ENCODE data around the gene PEMT.

PEMT gene

DNA sequence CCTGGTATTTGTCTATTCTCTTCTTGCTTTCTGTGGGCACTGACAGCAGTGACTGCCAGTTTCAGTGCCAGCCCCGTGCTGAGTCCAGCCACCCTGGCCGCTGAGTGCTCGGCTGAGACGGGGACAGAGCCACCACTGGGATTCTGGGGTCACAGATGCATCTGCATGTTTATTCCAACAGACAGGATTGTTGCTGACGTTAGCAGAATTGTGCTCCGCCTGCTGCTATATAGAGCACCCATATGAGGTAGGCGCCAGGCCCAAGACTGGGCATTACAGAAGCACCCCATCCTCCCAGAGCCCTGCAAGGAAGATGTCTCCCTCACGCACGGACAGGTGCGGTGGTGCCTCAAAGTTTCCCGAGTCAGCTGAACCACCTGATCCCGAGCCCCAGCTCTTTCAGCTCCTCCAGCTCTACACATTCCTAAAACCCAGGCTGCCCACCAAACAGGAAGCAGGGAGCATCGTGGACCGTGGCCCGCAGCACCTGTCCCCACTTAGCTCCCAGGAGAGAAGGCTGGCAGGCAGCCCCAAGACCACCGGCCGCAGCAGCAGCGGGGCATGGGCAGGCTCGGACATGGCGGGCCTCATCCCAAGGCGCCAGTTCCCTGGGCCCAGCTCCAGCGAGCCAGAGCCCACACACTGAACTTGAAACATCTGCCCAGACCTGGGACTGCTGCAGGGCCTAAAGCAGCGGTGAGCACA, 50.4 kb downstream of the PEMT start:
- no peaks in the 10 kb centered on the region for H3K27me3 ChIP-seq
- no peak overlapping the region for H3K4me3 ChIP-seq
- H3K4me2 ChIP-seq = peak overlapping the region; percentile 6 to 89 (median 73); a peak in 20 of 22 replicates
- TF ChIP-seq Cebpa-rat (IDR thresholded peaks at IDR 0.05) = no peak
- H3K4me1 ChIP-seq = peaks cover 40 to 87% (median 75%) of the 10 kb centered on the region in 10 experiments
- H3K36me3 ChIP-seq = no peaks in the 10 kb centered on the region
- H3K27ac ChIP-seq = peak overlapping the region in 5 of 11 experiments; percentile 2 to 49 (median 4); a peak in 3 of 22 replicates
- H3K9ac ChIP-seq = peak overlapping the region in 4 of 11 experiments; percentile 7 to 46 (median 8); a peak in 3 of 22 replicates
- peaks cover 0 to 40% (median 7%) of the 10 kb centered on the region in 11 experiments; a peak in 8 of 22 replicates for H4K20me1 ChIP-seq
- no peaks in the 10 kb centered on the region for H3K9me3 ChIP-seq (replicated peaks in 1 of 11)

DNA sequence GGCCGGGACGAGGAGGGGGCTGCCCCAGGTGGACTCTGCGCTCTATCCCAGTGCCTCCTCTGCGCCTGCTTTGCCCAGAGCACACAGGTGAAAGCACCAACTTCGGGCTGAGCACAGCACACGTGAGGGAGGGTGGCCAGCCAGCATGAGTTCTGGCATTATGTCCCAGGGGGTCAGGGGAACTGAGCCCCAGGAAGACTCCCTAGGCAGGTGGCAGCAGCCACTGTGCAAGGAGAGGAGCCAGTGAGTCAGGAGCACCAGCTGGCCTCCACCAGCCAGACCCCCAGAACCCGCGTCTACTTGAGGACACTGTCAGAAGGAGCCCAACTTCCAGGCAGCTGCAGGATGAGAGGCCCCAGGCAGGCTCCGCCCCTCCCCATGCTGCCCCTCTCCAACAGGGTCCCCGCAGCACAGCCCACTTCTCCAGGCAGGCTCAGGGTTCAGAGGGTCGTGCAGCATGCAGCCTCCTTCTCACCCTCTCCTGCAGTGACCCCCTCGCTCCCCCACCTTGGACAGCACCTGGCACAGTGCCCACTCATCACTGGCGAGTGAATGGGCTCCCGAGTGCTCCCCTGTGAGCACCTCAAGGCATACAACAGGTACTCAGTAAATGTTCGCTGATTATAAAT, 51.1 kb downstream of the PEMT start:
- H3K27me3 ChIP-seq = no peaks in the 10 kb centered on the region
- no peaks in the 10 kb centered on the region for H3K9me3 ChIP-seq (replicated peaks in 1 of 11)
- H3K27ac ChIP-seq = 0 out of 22 replicates have a peak overlapping the region, but pooled peaks of 1 of the 11 experiments have one; percentile 21
- H3K4me3 ChIP-seq = no peak overlapping the region
- H4K20me1 ChIP-seq = peaks cover 0 to 45% (median 7%) of the 10 kb centered on the region in 11 experiments; a peak in 7 of 22 replicates
- H3K4me1 ChIP-seq = peaks cover 40 to 88% (median 77%) of the 10 kb centered on the region in 10 experiments
- H3K9ac ChIP-seq = peak overlapping the region in 2 of 11 experiments; percentile 14 to 46; a peak in 1 of 22 replicates
- peak overlapping the region in 10 of 11 experiments; percentile 42 to 89 (median 74); a peak in 19 of 22 replicates for H3K4me2 ChIP-seq
- H3K36me3 ChIP-seq = no peaks in the 10 kb centered on the region
- TF ChIP-seq Cebpa-rat (IDR thresholded peaks at IDR 0.05) = no peak

- Histone ChIP-seq H4K20me1 (peaks cover 0 to 45% (median 7%) of the 10 kb centered on the region in 11 experiments; a peak in 7 of 22 replicates), H3K9me3 (replicated peaks in 1 of 11) (no peaks in the 10 kb centered on the region), H3K27ac (peak overlapping the region in 1 of 11 experiments; percentile 49; a peak in 4 of 22 replicates), H3K4me2 (peak overlapping the region; percentile 42 to 89 (median 73); a peak in 21 of 22 replicates), H3K36me3 (no peaks in the 10 kb centered on the region), H3K4me1 (peaks cover 40 to 82% (median 71%) of the 10 kb centered on the region in 10 experiments), H3K4me3 (no peak overlapping the region), H3K9ac (peak overlapping the region in 4 of 11 experiments; percentile 23 to 55 (median 42); a peak in 4 of 22 replicates), H3K27me3 (no peaks in the 10 kb centered on the region)
- no peak for TF ChIP-seq Cebpa-rat (IDR thresholded peaks at IDR 0.05)
These were observed 51.9 kb downstream of the PEMT start for GRCh38 chr17:17539591-17539990.

- Histone ChIP-seq H3K27ac (peak overlapping the region in 3 of 11 experiments; percentile 2 to 49 (median 3); a peak in 3 of 22 replicates), H4K20me1 (peaks cover 0 to 45% (median 7%) of the 10 kb centered on the region in 11 experiments; a peak in 7 of 22 replicates), H3K4me3 (no peak overlapping the region), H3K9me3 (replicated peaks in 1 of 11) (no peaks in the 10 kb centered on the region), H3K4me1 (peaks cover 36 to 73% (median 62%) of the 10 kb centered on the region in 10 experiments), H3K36me3 (no peaks in the 10 kb centered on the region), H3K27me3 (no peaks in the 10 kb centered on the region), H3K4me2 (peak overlapping the region in 10 of 11 experiments; percentile 42 to 89 (median 71); a peak in 15 of 22 replicates), H3K9ac (peak overlapping the region in 3 of 11 experiments; percentile 33 to 55 (median 50); a peak in 4 of 22 replicates)
- no peak for TF ChIP-seq Cebpa-rat (IDR thresholded peaks at IDR 0.05)
These were observed 52.8 kb downstream of the PEMT start for GRCh38 chr17:17538417-17539391.

GRCh38 chr17:17537311-17538099, 54.0 kb downstream of the PEMT start:
- peaks cover 41 to 68% (median 54%) of the 10 kb centered on the region in 10 experiments for H3K4me1 ChIP-seq
- no peak for TF ChIP-seq Cebpa-rat (IDR thresholded peaks at IDR 0.05)
- peak overlapping the region in 1 of 11 experiments; percentile 49; a peak in 1 of 22 replicates for H3K27ac ChIP-seq

DNA sequence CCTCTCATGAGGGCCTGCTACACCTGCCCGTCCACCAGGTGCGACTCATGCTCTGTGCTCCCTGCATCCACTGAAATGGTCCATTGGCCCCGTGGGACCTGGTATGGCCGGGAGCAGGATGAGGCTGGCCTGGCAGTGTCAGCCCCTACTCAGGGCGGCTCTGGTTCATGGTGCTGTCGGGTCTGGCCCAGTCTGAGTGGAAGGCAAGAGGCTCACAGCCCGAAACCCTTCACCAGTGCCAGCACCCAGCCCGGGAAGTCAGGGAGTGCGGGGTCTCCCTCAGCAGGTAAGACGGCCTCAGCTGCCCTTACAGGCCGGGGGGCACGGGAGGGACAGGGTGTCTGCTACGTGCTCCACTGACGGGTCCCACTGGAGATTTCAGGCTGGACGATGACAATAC, 54.8 kb downstream of the PEMT start:
- Histone ChIP-seq H3K4me1 (peaks cover 36 to 60% (median 46%) of the 10 kb centered on the region in 10 experiments), H3K36me3 (no peaks in the 10 kb centered on the region), H3K9me3 (replicated peaks in 1 of 11) (no peaks in the 10 kb centered on the region), H3K4me3 (no peak overlapping the region), H3K27me3 (no peaks in the 10 kb centered on the region), H3K27ac (peak overlapping the region in 1 of 11 experiments; percentile 49; a peak in 1 of 22 replicates), H3K4me2 (peak overlapping the region in 3 of 11 experiments; percentile 30 to 43 (median 41); a peak in 3 of 22 replicates), H4K20me1 (peaks cover 0 to 30% (median 7%) of the 10 kb centered on the region in 11 experiments; a peak in 7 of 22 replicates), H3K9ac (peak overlapping the region in 1 of 11 experiments; percentile 5; a peak in 1 of 22 replicates)
- no peak for TF ChIP-seq Cebpa-rat (IDR thresholded peaks at IDR 0.05)

More at GRCh38 chr17:17537311-17538099, 54.0 kb downstream of the PEMT start:
- Histone ChIP-seq H3K9me3 (replicated peaks in 1 of 11) (no peaks in the 10 kb centered on the region), H4K20me1 (peaks cover 0 to 34% (median 7%) of the 10 kb centered on the region in 11 experiments; a peak in 7 of 22 replicates), H3K4me2 (0 out of 22 replicates have a peak overlapping the region, but pooled peaks of 1 of the 11 experiments have one; percentile 54), H3K4me3 (no peak overlapping the region), H3K27me3 (no peaks in the 10 kb centered on the region), H3K36me3 (no peaks in the 10 kb centered on the region), H3K9ac (0 out of 22 replicates have a peak overlapping the region, but pooled peaks of 2 of the 11 experiments have one; percentile 5 to 7)

GRCh38 chr17:17535957-17536356, 55.6 kb downstream of the PEMT start:
- no peak for TF ChIP-seq Cebpa-rat (IDR thresholded peaks at IDR 0.05)
- H3K27ac ChIP-seq = no peak overlapping the region

More at GRCh38 chr17:17535957-17536356, 55.6 kb downstream of the PEMT start:
- Histone ChIP-seq H4K20me1 (peaks cover 0 to 23% (median 2%) of the 10 kb centered on the region in 11 experiments; a peak in 7 of 22 replicates), H3K4me2 (peak overlapping the region in 6 of 11 experiments; percentile 23 to 43 (median 34); a peak in 10 of 22 replicates), H3K9me3 (replicated peaks in 1 of 11) (no peaks in the 10 kb centered on the region), H3K4me3 (no peak overlapping the region), H3K4me1 (peaks cover 29 to 53% (median 39%) of the 10 kb centered on the region in 10 experiments), H3K36me3 (no peaks in the 10 kb centered on the region), H3K27me3 (no peaks in the 10 kb centered on the region), H3K9ac (peak overlapping the region in 2 of 11 experiments; percentile 8 to 19; a peak in 1 of 22 replicates)

Measured in BLaER1 treated with 17β-estradiol and CSF1 and Interleukin-3, amounts not matched to agents 10 nM and 100 nM (cell line).